Endothelial cell of umbilical vein (primary cell): ENCODE results near the gene EBI3. TPM values are rescaled to one million over a fixed set of nuclear protein-coding genes. Genes with fewer than 3 reads are reported as not detected.

ENCODE experiments used
- BruUV-seq: library from RNA; stranded (reverse); fragments of 400-500 nt; replicated peaks from 2 replicates; lab custom pipeline; 2021; lab: Mats Ljungman, UMichigan
- CTCF ChIA-PET: fragments of 300-600, 350-600 bp; sonication (Branson Sonifier 250); formaldehyde crosslinking; loops from one replicate; lab custom pipeline; 2021; ENCODE audit warnings: antibody characterized with exemption, inconsistent platforms; lab: Charles Lee
- POLR2A ChIA-PET: fragments of 300-600, 350-600 bp; sonication (Branson Sonifier 250); formaldehyde crosslinking; loops from one replicate; lab custom pipeline; 2021; ENCODE audit warnings: antibody characterized with exemption, inconsistent platforms; lab: Charles Lee
- DNase-seq: peaks from one replicate; pipeline ENCODE4 v3.0.0-alpha.2; 2011; ENCODE audit warnings: low read depth, low spot score
- FAIRE-seq: peaks from 2 replicates; lab custom pipeline; 2011; peaks lifted over from hg19 to GRCh38; lab: Jason Lieb, UNC
- H2AFZ ChIP-seq: 2 replicates; pipeline ENCODE4 v1.6.0; 2012; ENCODE audit warnings: low read depth, low read length, control low read depth, inconsistent platforms
- H3K27ac ChIP-seq: 2 replicates; pipeline ENCODE4 v1.5.1; 2011; ENCODE audit warnings: low read depth, mild to moderate bottlenecking, control low read depth, low read length, moderate library complexity; ENCODE audit not compliant: insufficient read depth
- H3K27me3 ChIP-seq, 2 experiments: 2 replicates each; pipeline versions ENCODE4 v1.6.0 to v1.6.1; 2011; ENCODE audit warnings: low read length in 2 of 2, mixed read lengths in 1 of 2; ENCODE audit not compliant: control insufficient read depth in 2 of 2, insufficient read depth in 2 of 2
- H3K36me3 ChIP-seq, 2 experiments: 2 replicates in 1 of 2; 3 replicates in 1 of 2; pipeline ENCODE4 v1.5.1; 2011; ENCODE audit warnings: low read length in 2 of 2, mild to moderate bottlenecking in 1 of 2, moderate library complexity in 1 of 2; ENCODE audit not compliant: control insufficient read depth in 2 of 2, insufficient read depth in 2 of 2; ENCODE audit errors: extremely low read depth in 1 of 2
- H3K4me1 ChIP-seq: 3 replicates; pipeline ENCODE4 v1.5.1; 2011; ENCODE audit warnings: mild to moderate bottlenecking, low read length; ENCODE audit not compliant: control insufficient read depth, insufficient read depth; ENCODE audit errors: extremely low read depth
- H3K4me2 ChIP-seq: 2 replicates; pipeline ENCODE4 v1.6.1; 2011; ENCODE audit warnings: low read length, control low read depth, mixed read lengths; ENCODE audit not compliant: insufficient read depth
- H3K4me3 ChIP-seq, 3 experiments: fragments of 200-600 bp in 1 of 3; sonication (generic), shearing (Covaris generic) in 1 of 3; replicated peaks in 1 of 3; 2 replicates each; pipeline ENCODE4 v1.5.1; 2011 to 2016; ENCODE audit warnings: control low read depth in 3 of 3, low read length in 3 of 3, mild to moderate bottlenecking in 2 of 3, inconsistent platforms in 1 of 3, low read depth in 1 of 3, moderate library complexity in 1 of 3; ENCODE audit not compliant: insufficient read depth in 1 of 3
- H3K79me2 ChIP-seq: 2 replicates; pipeline ENCODE4 v1.6.0; 2012; ENCODE audit warnings: low read length, inconsistent platforms; ENCODE audit not compliant: control insufficient read depth, insufficient read depth
- H3K9ac ChIP-seq: replicated peaks from 2 replicates; pipeline ENCODE3; 2011; ENCODE audit warnings: low read length, control low read depth; ENCODE audit not compliant: insufficient read depth; ENCODE audit errors: extremely low read depth
- H3K9me1 ChIP-seq: replicated peaks from 3 replicates; pipeline ENCODE4 v1.6.0; 2011; ENCODE audit warnings: mild to moderate bottlenecking, low read length; ENCODE audit not compliant: control insufficient read depth, insufficient read depth; ENCODE audit errors: extremely low read depth
- H3K9me3 ChIP-seq: replicated peaks from 2 replicates; pipeline ENCODE4 v1.5.1; 2012; ENCODE audit warnings: low read length, inconsistent platforms; ENCODE audit not compliant: control insufficient read depth, insufficient read depth
- H4K20me1 ChIP-seq: replicated peaks from 2 replicates; pipeline ENCODE3; 2011; ENCODE audit warnings: mild to moderate bottlenecking, low read length; ENCODE audit not compliant: control insufficient read depth, insufficient read depth; ENCODE audit errors: extremely low read depth
- EZH2 ChIP-seq: IDR thresholded peaks from 2 replicates; pipeline ENCODE4 v1.6.1; 2012; ENCODE audit warnings: borderline replicate concordance, low read depth, mild to moderate bottlenecking, moderate library complexity, low read length, inconsistent platforms; ENCODE audit not compliant: severe bottlenecking
- FOS ChIP-seq: IDR thresholded peaks from 2 replicates; pipeline ENCODE4 v1.6.1; 2011; ENCODE audit warnings: mild to moderate bottlenecking, low read length, moderate library complexity, borderline replicate concordance; ENCODE audit not compliant: insufficient read depth
- GATA2 ChIP-seq: IDR thresholded peaks from 2 replicates; pipeline ENCODE4 v1.7.0; 2011; ENCODE audit warnings: low read depth, mild to moderate bottlenecking, moderate library complexity, mixed read lengths, low read length; ENCODE audit not compliant: insufficient read length, insufficient read depth
- JUN ChIP-seq: IDR thresholded peaks from 2 replicates; pipeline ENCODE4 v1.6.1; 2011; ENCODE audit warnings: borderline replicate concordance, low read depth; ENCODE audit not compliant: insufficient read length, insufficient read depth
- MYC ChIP-seq: IDR thresholded peaks from one replicate; pipeline ENCODE4 v1.6.1; 2011; ENCODE audit warnings: mild to moderate bottlenecking, low read depth, low read length
- POLR2A ChIP-seq: IDR thresholded peaks from 2 replicates; pipeline ENCODE4 v1.6.1; 2012; ENCODE audit warnings: low read depth, mild to moderate bottlenecking, control low read depth, low read length
- POLR2AphosphoS5 ChIP-seq: IDR thresholded peaks from 2 replicates; pipeline ENCODE4 v1.6.1; 2012; ENCODE audit warnings: low read depth, mild to moderate bottlenecking, control low read depth, low read length, moderate library complexity; ENCODE audit not compliant: insufficient read depth
- dilution Hi-C: fragments of 300-500 bp; cut with MboI; formaldehyde crosslinking; loops from one replicate; pipeline ENCODE4 v1.15.0; 2019; ENCODE audit warnings: low sequenced_read_pairs; ENCODE audit not compliant: extremely low pct_ligation_motif_present
- intact Hi-C: fragments of 100-400 bp; cut with micrococcal nuclease; formaldehyde crosslinking; loops from one replicate; pipeline ENCODE4 v1.10.0; 2022
- polyA plus RNA-seq, 4 experiments: library from polyadenylated mRNA; depleted of rRNA in 3 of 4; stranded (reverse) in 3 of 4; unstranded in 1 of 4; fragments of >200 nt; gene quantifications; 2 replicates each; pipeline versions ENCODE4 v1.2.1 to v1.2.3, GENCODE V29; 2011 to 2012; ENCODE audit warnings: missing spikeins in 1 of 4
- total RNA-seq: library from RNA; stranded (reverse); gene quantifications from 2 replicates; pipeline ENCODE4 v1.2.3, GENCODE V29; 2021
- TF ChIP-seq, protein P1 (sequence below): IDR thresholded peaks from 2 replicates; pipeline ENCODE4 v1.6.1; 2011; ENCODE audit not compliant: insufficient read depth, insufficient read length
- TF ChIP-seq, protein P2 (sequence below), 2 donors: IDR thresholded peaks; 1 replicate in 1 of 2; 2 replicates in 1 of 2; pipeline ENCODE4 v1.5.1; 2011; ENCODE audit warnings: low read length in 2 of 2, mild to moderate bottlenecking in 2 of 2, moderate library complexity in 2 of 2, control low read depth in 1 of 2, inconsistent platforms in 1 of 2, low read depth in 1 of 2; ENCODE audit not compliant: insufficient read depth in 1 of 2; ENCODE audit errors: extremely low read depth in 1 of 2

EBI3 gene
- total and polyA plus RNA-seq, 2 donors (not counting 3 experiments of a cell fraction or from before 2014, with no cell fraction given) = 0.29 to 1.0 TPM

DNA sequence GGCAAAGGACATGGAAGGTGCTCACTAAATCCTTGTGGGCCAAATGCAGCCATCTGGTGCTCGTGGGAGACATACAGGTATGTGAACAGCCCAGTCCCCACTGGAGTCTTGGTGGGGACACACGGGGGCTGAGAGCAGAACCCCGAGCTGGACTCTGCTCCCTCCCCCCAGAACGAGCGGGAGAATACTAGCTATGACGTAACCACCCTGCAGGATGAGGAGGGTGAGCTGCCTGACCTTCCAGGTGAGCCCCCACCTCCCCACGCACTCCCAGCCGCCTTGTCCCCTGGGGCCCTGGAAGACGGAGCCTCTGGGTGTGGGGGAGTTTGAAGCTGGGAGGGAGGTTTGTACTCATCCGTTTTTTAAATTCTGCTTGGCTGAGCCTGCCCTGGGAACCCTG is 13.5 kb upstream of the EBI3 start:
- dilution Hi-C loops (no loop called here), intact Hi-C loops (no loop called here)
- TF ChIP-seq FOS = no peak
- no peak for TF ChIP-seq POLR2AphosphoS5
- TF ChIP-seq MYC = no peak
- no peak for TF ChIP-seq GATA2
- TF ChIP-seq JUN = no peak
- TF ChIP-seq EZH2 = no peak
- TF ChIP-seq, protein P1, sequence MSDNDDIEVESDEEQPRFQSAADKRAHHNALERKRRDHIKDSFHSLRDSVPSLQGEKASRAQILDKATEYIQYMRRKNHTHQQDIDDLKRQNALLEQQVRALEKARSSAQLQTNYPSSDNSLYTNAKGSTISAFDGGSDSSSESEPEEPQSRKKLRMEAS = no peak
- no peaks in the 10 kb centered on the region for H3K4me1 ChIP-seq
- no peak overlapping the region for H3K9ac ChIP-seq
- H3K36me3 ChIP-seq = no peaks in the 10 kb centered on the region
- H3K79me2 ChIP-seq = no peaks in the 10 kb centered on the region
- no peak overlapping the region for H3K4me3 ChIP-seq
- no peak overlapping the region for H3K27ac ChIP-seq
- no peaks in the 10 kb centered on the region for H4K20me1 ChIP-seq
- no peaks in the 10 kb centered on the region for H3K9me1 ChIP-seq
- FAIRE-seq (no peak), DNase-seq (no peak)
- BruUV-seq = no TSS peak
- no peaks in the 10 kb centered on the region for H3K27me3 ChIP-seq
- no peak overlapping the region for H2AFZ ChIP-seq
- H3K9me3 ChIP-seq = no peaks in the 10 kb centered on the region
- H3K4me2 ChIP-seq = no peak overlapping the region
- ChIA-PET POLR2A (no interaction called here), CTCF (interaction anchor here (1.2 kb wide), 1 partner anchor 15 kb away, joined by 3 read pairs; no protein-coding TSS in a partner anchor)

DNA sequence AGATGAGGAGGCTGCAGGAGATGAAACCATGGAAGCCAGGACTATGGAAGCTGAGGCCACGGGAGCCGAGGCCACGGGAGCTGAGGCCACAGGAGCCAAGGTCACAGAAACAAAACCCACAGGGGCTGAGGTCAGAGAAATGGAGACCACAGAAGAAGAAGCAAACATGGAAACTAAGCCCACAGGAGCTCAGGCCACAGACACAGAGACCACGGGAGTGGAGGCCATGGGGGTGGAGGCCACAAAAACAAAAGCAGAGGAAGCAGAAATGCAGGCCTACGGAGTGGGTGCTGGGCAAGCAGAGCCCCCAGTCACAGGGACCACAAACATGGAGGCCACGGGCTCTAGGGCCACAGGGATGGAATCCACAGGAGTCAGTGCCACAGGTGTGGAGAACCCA is 12.5 kb upstream of the EBI3 start:
- no peak for DNase-seq
- Histone ChIP-seq H3K36me3 (no peaks in the 10 kb centered on the region), H3K9me1 (no peaks in the 10 kb centered on the region), H3K79me2 (no peaks in the 10 kb centered on the region), H3K9me3 (no peaks in the 10 kb centered on the region), H3K9ac (no peak overlapping the region), H3K4me3 (no peak overlapping the region), H2AFZ (no peak overlapping the region), H3K27me3 (no peaks in the 10 kb centered on the region), H3K4me2 (no peak overlapping the region), H4K20me1 (no peaks in the 10 kb centered on the region), H3K27ac (no peak overlapping the region), H3K4me1 (no peaks in the 10 kb centered on the region)
- POLR2A ChIA-PET = no interaction called here
- CTCF ChIA-PET = interaction anchor here (1.2 to 1.8 kb wide), 2 partner anchors 14 to 77 kb away, joined by 3 to 5 read pairs; no protein-coding TSS in a partner anchor
- intact Hi-C loops = no loop called here
- dilution Hi-C loops = no loop called here
- TF ChIP-seq, protein P2, sequence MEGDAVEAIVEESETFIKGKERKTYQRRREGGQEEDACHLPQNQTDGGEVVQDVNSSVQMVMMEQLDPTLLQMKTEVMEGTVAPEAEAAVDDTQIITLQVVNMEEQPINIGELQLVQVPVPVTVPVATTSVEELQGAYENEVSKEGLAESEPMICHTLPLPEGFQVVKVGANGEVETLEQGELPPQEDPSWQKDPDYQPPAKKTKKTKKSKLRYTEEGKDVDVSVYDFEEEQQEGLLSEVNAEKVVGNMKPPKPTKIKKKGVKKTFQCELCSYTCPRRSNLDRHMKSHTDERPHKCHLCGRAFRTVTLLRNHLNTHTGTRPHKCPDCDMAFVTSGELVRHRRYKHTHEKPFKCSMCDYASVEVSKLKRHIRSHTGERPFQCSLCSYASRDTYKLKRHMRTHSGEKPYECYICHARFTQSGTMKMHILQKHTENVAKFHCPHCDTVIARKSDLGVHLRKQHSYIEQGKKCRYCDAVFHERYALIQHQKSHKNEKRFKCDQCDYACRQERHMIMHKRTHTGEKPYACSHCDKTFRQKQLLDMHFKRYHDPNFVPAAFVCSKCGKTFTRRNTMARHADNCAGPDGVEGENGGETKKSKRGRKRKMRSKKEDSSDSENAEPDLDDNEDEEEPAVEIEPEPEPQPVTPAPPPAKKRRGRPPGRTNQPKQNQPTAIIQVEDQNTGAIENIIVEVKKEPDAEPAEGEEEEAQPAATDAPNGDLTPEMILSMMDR (IDR thresholded peaks at IDR 0.05; ENCODE audit: extremely low read depth in 1 of 2, insufficient read depth in 1 of 2, low read depth in 1 of 2, low read length in 2 of 2) = no peak
- TF ChIP-seq POLR2A (no peak), JUN (no peak), EZH2 (no peak), FOS (no peak), GATA2 (no peak), MYC (no peak)
- no peak for FAIRE-seq
- no TSS peak for BruUV-seq
